Amygdala (tissue), 56 donors: ENCODE data around the gene KISS1.
"Not testable (repeated sequence)": the region's sequence is repeated elsewhere in the genome, so short reads cannot be mapped to it uniquely, and the experiment has no call there.

Experiments used
- DNase-seq, 56 donors: peaks; one replicate each; lab custom pipeline; 2025; lab: John Stamatoyannopoulos, UW

The KISS1 gene, protein sequence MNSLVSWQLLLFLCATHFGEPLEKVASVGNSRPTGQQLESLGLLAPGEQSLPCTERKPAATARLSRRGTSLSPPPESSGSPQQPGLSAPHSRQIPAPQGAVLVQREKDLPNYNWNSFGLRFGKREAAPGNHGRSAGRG

GRCh38 chr1:204196068-204196795, at the start of gene KISS1:
KISS1 (minus strand) TSS chr1:204196491; CDS start chr1:204192876, 3,615 bp downstream.
- DNase-seq = no peak

DNA sequence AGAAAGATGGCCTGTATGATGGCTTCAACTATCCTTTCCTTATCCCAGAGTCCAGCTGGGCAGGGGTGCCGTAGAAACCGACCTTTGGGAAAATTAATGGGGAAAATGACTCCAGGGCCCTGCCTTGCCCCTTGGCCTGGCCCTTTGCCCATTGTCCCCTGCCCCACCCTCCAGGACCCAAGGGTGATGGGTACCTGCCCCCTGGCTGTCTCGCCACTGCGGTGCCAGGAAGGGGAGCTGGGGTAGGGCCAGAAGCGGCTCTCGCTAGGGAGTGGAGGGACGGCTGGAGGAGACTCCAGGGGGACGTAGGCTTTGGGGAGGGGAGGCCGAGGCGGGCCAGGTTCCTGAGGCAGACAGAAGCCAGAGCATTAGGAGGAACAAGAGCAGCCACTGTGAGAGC, 46.6 kb upstream of the KISS1 start:
- DNase-seq = no peak

- no peak for DNase-seq
Measured at GRCh38 chr1:204241914-204242313, 45.6 kb upstream of the KISS1 start.

GRCh38 chr1:204241050-204241449, 44.8 kb upstream of the KISS1 start:
- DNase-seq = no peak

- DNase-seq = no peak
Measured at GRCh38 chr1:204240233-204240632, 43.9 kb upstream of the KISS1 start.

DNA sequence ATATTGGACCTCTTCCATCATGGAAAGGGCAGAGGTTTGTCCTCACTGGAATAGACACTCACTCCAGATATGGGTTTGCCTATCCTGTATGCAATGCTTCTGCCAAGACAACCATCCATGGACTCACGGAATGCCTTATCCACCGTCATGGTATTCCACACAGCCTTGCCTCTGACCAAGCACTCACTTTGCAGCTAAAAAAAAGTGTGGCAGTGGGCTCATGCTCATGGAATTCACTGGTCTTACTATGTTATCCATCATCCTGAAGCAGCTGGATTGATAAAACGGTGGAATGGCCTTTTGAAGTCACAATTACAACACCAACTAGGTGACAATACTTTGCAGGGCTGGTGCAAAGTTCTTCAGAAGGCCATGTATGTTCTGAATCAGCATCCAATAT, 43.1 kb upstream of the KISS1 start:
- not testable (repeated sequence) for DNase-seq

GRCh38 chr1:204238520-204238919, 42.2 kb upstream of the KISS1 start:
- not testable (repeated sequence) for DNase-seq

DNA sequence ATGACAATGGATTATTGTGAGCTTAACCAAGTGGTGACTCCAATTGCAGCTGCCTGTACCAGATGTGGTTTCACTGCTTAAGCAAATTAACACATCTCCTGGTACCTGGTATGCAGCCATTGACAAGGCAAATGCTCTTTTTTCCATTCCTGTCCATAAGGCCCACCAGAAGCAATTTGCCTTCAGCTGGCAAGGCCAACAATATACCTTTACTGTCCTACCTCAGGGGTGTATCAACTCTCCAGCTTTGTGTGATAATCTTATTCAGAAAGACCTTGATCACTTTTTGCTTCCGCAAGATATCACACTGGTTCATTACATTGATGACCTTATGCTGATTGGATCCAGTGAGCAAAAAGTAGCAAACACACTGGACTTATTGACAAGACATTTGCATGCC, 41.2 kb upstream of the KISS1 start:
- not testable (repeated sequence) for DNase-seq

GRCh38 chr1:204232526-204232925, 36.2 kb upstream of the KISS1 start:
- no peak for DNase-seq

DNA sequence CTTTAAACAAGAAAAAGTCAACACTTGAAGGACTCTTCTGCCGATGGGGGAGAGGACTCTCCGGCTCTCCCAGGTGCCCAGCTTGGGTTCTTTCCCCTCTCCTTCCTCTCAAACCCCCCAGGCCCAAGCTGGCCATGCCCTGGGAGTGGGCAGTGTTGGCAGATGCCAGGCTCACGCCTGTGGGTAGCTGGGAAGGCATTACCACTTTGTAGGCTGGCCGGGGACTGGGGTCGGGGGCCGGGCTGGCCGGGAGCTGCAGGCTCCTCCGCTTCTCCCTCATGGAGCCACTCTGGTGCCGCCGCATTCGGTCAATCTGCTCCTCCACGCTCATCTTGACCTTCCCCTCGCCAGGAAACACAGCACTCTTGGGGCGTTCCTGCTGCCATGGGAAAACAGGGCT, 33.9 kb upstream of the KISS1 start:
- no peak for DNase-seq

- DNase-seq = no peak
Measured at GRCh38 chr1:204228896-204229295, 32.6 kb upstream of the KISS1 start.

DNA sequence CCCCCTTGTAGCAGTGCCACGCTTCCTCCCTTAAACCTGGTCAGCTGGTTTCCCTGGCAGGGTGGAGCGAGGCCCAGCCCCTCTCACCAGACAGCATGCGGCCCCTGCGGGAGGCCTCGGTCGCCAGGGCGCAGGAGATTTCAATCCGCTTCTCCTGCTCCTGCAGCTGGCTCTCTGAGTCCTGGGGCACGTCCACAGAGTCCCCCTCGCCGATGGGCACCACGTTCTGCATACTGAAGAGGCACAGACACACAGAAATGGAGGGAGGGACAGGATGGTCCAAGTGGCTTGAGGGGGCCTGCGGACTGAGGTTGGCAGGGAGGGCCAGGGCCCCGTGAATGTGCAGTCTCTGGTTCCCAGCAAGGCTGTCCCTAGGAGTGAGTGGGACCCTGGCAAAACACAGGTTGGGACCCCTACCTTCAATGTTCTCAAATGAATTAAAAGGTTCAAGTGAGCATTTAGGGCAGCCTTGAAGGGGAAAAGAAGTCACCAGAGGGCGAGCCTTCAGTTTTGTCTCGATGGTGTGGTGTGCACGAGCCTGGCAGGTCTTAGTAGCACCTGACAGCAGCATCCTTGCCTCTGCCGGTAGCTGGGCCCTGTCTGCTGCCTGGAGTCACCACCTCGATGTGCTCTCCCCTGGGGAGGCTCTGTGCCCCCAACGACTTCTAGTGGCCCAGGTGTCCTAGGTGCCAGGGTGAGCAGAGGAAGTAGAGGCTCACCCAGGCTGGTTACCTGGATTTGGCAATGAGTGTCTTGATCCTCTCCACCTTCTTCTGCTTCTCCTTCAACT, 31.9 kb upstream of the KISS1 start:
- no peak for DNase-seq

GRCh38 chr1:204227351-204227750, 31.1 kb upstream of the KISS1 start:
- DNase-seq = no peak

GRCh38 chr1:204225841-204226735, 29.8 kb upstream of the KISS1 start:
- no peak for DNase-seq

GRCh38 chr1:204224655-204225054, 28.4 kb upstream of the KISS1 start:
- no peak for DNase-seq

DNA sequence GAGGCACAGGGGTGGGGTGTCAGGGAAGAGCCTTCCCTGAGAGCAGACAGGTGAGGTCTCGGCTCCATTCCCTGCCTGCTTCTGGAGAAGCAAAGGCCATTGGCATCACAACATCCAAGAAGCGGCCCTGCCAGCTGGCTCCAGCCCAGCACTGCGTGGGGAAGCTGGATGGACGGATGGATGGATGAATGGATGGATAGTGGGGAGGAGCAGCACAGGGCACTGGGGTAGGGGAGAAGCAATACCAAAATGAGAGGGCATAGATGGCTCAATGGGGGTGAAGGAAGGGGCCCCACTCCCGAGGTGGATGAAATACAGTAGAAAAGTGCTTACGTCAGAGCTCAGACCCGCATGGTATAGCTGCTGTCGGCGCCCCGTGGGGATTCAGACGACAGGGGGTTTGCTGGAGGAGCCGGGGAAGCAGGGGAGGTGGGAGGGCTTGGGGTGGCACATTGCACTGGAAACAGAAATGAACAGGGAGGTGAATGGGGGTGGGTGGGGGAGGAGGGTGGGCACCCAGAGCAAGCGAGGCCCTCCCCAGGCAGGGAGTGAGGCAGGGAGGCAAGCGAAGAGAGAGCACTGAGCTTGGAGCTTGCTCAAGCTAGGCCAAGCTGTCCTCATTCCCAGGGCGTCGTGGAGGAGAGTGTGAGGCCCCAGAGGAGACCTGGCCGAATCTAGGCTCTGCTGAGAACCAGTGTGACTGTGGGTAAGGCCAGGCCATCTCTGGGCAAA, 27.0 kb upstream of the KISS1 start:
- no peak for DNase-seq

DNA sequence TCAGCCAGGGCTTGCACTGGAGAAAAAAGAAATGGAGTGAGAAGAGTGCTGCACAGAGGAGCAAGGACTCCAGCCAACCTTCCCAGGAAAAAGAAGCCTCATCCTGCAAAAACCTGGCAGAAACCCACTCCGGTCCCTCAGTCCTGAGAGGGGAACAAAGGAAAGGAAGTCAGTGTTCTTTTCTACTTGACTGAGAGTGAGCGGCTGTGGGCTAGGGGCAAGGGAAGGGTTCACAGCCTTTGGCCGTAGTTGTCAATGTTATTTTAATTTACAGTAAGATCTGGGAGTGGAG, 26.4 kb upstream of the KISS1 start:
- no peak for DNase-seq

- DNase-seq = no peak
Measured at GRCh38 chr1:204222006-204222763, 25.9 kb upstream of the KISS1 start.

DNA sequence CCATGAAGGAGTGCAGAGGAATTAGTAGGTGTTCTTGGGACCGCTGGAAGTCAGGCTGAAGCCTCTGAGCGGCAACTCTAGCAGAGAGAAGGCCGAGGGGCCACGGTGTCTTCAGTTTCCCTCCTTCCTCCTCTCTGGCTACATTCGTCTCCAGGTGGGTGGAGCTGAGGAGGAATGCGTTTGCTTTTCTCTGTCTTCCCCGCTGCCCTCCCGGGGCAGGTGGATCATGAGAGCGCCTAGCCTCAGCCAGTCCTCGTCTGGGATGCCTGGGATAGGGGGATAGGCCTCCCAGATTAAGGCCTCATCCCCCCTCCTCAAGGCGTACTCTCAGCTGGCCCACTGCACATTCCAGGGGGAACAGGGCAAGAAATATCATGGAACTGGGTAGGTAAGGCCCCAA, 25.0 kb upstream of the KISS1 start:
- no peak for DNase-seq
